ENCODE results near the gene SYT17.

DNA sequence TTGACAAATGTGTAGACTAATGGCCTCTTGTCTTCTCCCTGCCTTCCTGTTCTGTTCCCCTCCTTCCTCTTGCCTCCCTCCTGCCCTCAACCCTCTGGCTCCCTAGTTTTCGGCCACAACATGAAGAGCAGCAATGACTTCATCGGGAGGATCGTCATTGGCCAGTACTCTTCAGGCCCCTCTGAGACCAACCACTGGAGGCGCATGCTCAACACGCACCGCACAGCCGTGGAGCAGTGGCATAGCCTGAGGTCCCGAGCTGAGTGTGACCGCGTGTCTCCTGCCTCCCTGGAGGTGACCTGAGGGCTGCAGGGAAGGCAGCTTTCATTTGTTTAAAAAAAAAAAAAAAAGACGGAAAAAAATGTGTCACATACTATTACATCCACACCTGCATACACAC, 98.7 kb downstream of the SYT17 start:
- TF ChIP-seq, protein P1, sequence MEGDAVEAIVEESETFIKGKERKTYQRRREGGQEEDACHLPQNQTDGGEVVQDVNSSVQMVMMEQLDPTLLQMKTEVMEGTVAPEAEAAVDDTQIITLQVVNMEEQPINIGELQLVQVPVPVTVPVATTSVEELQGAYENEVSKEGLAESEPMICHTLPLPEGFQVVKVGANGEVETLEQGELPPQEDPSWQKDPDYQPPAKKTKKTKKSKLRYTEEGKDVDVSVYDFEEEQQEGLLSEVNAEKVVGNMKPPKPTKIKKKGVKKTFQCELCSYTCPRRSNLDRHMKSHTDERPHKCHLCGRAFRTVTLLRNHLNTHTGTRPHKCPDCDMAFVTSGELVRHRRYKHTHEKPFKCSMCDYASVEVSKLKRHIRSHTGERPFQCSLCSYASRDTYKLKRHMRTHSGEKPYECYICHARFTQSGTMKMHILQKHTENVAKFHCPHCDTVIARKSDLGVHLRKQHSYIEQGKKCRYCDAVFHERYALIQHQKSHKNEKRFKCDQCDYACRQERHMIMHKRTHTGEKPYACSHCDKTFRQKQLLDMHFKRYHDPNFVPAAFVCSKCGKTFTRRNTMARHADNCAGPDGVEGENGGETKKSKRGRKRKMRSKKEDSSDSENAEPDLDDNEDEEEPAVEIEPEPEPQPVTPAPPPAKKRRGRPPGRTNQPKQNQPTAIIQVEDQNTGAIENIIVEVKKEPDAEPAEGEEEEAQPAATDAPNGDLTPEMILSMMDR (IDR thresholded peaks at IDR 0.05) = no peak
- TF ChIP-seq POLR2A (IDR thresholded peaks at IDR 0.05) = no peak

Measured in adrenal gland (tissue), 5 donors.